Adrenal gland (tissue), 12 donors: ENCODE data around the gene ARAP3. TPM values are rescaled to one million over a fixed set of nuclear protein-coding genes. Genes with fewer than 3 reads are reported as not detected.

Source experiments
- DNase-seq, 7 donors: peaks; one replicate each; pipeline ENCODE4 v3.0.0-alpha.2; 2019 to 2020
- H3K27ac ChIP-seq, 5 donors: fragments of 200-600 bp; sonication (generic) in 4 of 5; 1 replicate in 3 of 5; 2 replicates in 2 of 5; pipeline versions ENCODE4 v1.5.1 to v1.8.0; 2016 to 2020; ENCODE audit warnings: mild to moderate bottlenecking in 1 of 5
- H3K27me3 ChIP-seq: fragments of 200-600 bp; 2 replicates; pipeline ENCODE4 v1.8.0; 2021
- H3K36me3 ChIP-seq, 2 donors: fragments of 200-600 bp; replicated peaks in 1 of 2; 1 replicate in 1 of 2; 2 replicates in 1 of 2; pipeline versions ENCODE4 v1.5.1 to v1.8.0; 2018 to 2022
- H3K4me1 ChIP-seq, 2 donors: fragments of 200-600 bp; replicated peaks in 1 of 2; 1 replicate in 1 of 2; 2 replicates in 1 of 2; pipeline versions ENCODE4 v1.5.1 to v1.8.0; 2018 to 2021
- H3K4me3 ChIP-seq, 4 donors: fragments of 200-600 bp; sonication (generic) in 3 of 4; one replicate each; pipeline ENCODE4 v1.5.1; 2016 to 2018
- H3K9me3 ChIP-seq, 3 donors: fragments of 200-600 bp; sonication (generic) in 1 of 3; replicated peaks in 1 of 3; 1 replicate in 2 of 3; 2 replicates in 1 of 3; pipeline versions ENCODE4 v1.5.1 to v1.8.0; 2016 to 2021
- CTCF ChIP-seq, 6 experiments: fragments of 450-650 bp in 4 of 6; fragments of 200-600 bp in 2 of 6; sonication (generic) in 1 of 6; IDR thresholded peaks; 1 replicate in 5 of 6; 2 replicates in 1 of 6; pipeline versions ENCODE4 v1.5.1 to v1.8.0; 2016 to 2021; ENCODE audit warnings: antibody characterized with exemption in 6 of 6, mild to moderate bottlenecking in 2 of 6, moderate library complexity in 1 of 6
- POLR2A ChIP-seq, 2 donors: fragments of 450-650 bp; IDR thresholded peaks; one replicate each; pipeline ENCODE4 v1.6.1; 2017; ENCODE audit warnings: antibody characterized with exemption in 2 of 2, mild to moderate bottlenecking in 2 of 2, moderate library complexity in 1 of 2
- WGBS, 4 donors: extraction: QIAGEN DNeasy Blood & Tissue Kit in 2 of 4; methylation state at CpG; one replicate each; pipeline versions ENCODE4 v1.1.5 to v1.1.7; 2013 to 2017; 5-methylcytosine and 5-hydroxymethylcytosine counted together
- intact Hi-C, 2 donors: fragments of 100-400 bp; cut with DNase I; formaldehyde crosslinking; loops; one replicate each; pipeline versions ENCODE4 v1.14.1 to v1.15.0; 2022 to 2023
- polyA plus RNA-seq, 3 donors: library from polyadenylated mRNA; stranded (reverse); fragments of 200-250 nt in 2 of 3; fragments of 350-450 nt in 1 of 3; fragmentation: Illumina TruSeq in 1 of 3; extraction: RNeasy Lipid Tissue Mini Kit (QIAGEN cat#74804) in 1 of 3; gene quantifications; one replicate each; pipeline ENCODE4 v1.2.3, GENCODE V29; 2013 to 2014
- total RNA-seq, 9 donors: library from RNA; depleted of rRNA in 4 of 9; stranded (reverse); fragments of >200 nt in 4 of 9; fragments of 120-200 nt in 1 of 9; fragmentation: NEBNext Ultra II Directional in 1 of 9; extraction: Animal tissue kit (Norgen Biotek cat#: 25700) in 1 of 9; gene quantifications; one replicate each; pipeline versions ENCODE4 v1.1.0 to v1.2.4, GENCODE V29; 2013 to 2023
- donor health status: healthy with polysubstance abuse.
- donor health status: Bipolar disorder and iron deficiency.
- donor health status: DM: yes; HTN: yes; CAD: no.
- donor health status: DM: no; HTN: no; CAD: no.
- donor health status: DM: no; HTN: no; CAD: no.
- donor health status: DM: yes; HTN: yes; CAD: no.

ARAP3 gene
- total and polyA plus RNA-seq, 12 donors, result 3.0 to 38.6 (median 10.7) TPM

DNA sequence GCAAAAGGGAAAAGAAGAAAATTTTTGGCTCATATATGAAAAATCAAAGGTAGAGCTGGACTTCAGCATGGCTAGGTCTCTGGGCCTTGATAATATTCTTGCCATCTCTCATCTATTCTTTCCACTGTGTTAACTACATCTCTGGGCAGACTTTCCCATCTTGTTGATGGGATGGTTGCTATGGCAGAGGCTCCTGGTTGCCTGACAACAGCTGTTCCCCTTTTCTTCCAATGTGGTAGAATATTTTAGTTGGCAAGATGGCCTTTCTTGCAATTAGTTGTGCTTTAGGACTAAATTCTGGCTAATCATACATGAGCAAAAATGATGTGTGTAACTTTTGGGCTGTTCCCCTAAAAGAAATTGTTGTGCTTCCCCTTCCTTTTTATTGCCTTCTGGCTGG lies 40.2 kb upstream of the ARAP3 start:
- TF ChIP-seq POLR2A (IDR thresholded peaks at IDR 0.05), result no peak
- no peak for TF ChIP-seq CTCF (IDR thresholded peaks at IDR 0.05)
- Histone ChIP-seq H3K36me3 (no peaks in the 10 kb centered on the region), H3K27me3 (no peaks in the 10 kb centered on the region), H3K4me1 (no peaks in the 10 kb centered on the region), H3K4me3 (no peak overlapping the region), H3K27ac (no peak overlapping the region), H3K9me3 (no peaks in the 10 kb centered on the region)
- intact Hi-C loops, result no loop called here
- no peak for DNase-seq

DNA sequence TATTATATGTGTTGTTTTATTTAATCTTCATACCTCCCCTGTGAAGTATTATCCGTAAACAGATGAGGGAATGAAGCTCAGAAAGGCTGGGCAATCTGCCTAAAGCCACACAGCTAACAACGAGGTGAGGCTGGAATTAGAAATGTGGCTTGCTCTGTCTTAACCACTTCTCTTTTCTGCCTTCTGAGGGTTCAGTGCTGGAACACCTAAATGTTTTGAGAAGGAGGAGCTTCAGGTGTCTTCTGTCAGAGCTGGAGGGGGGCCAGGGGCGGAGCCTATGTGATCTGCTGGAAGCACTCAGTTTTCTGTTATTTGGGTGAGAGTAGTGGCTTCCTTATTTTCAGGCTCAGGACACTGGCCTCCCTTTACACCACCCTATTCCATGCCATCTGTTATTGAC lies 35.0 kb upstream of the ARAP3 start:
- whole genome bisulfite sequencing, 4 donors, result 52 to 68% (median 58%) methylated on average over 3 of the region's 3 CpGs
- no peaks in the 10 kb centered on the region for H3K27me3 ChIP-seq
- intact Hi-C loops, result no loop called here

DNA sequence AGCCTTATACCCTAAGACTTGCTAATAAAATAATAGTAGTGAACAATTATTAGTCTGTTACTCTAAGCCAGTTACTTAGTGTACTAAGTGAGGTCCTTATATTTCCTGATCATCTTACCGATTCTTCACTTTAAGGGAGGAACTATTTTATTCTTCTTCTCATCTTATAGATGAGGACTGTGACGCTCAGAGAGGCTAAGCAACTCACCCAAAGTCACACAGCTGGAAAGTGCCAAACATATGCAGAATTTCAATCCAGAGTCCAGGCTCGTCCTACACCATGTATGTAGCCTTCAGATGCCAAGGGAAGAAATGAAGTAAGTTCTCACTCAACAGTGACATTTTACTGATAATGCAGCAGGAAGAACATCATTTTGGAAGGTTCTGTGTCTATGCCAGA lies 34.4 kb upstream of the ARAP3 start:
- 78 to 87% (median 82%) methylated on average over 3 of the region's 3 CpGs for WGBS, 4 donors

More for the DNA sequence above, 35.0 kb upstream of the ARAP3 start:
- H3K36me3 ChIP-seq, result no peaks in the 10 kb centered on the region
- no peaks in the 10 kb centered on the region for H3K9me3 ChIP-seq
- no peak for DNase-seq
- TF ChIP-seq CTCF (IDR thresholded peaks at IDR 0.05), result no peak
- no peak for TF ChIP-seq POLR2A (IDR thresholded peaks at IDR 0.05)
- no peak overlapping the region for H3K4me3 ChIP-seq
- no peaks in the 10 kb centered on the region for H3K4me1 ChIP-seq
- no peak overlapping the region for H3K27ac ChIP-seq

GRCh38 chr5:141716009-141716408 lies 34.0 kb upstream of the ARAP3 start:
- no peak overlapping the region for H3K4me3 ChIP-seq
- DNase-seq, result no peak
- H3K27me3 ChIP-seq, result no peaks in the 10 kb centered on the region
- no peaks in the 10 kb centered on the region for H3K36me3 ChIP-seq
- no peaks in the 10 kb centered on the region for H3K9me3 ChIP-seq
- TF ChIP-seq CTCF (IDR thresholded peaks at IDR 0.05) (no peak), POLR2A (IDR thresholded peaks at IDR 0.05) (no peak)
- intact Hi-C loops, result no loop called here
- no peak overlapping the region for H3K27ac ChIP-seq
- 36 to 53% (median 44%) methylated on average over 2 to 3 of the region's 3 CpGs for WGBS, 4 donors
- no peaks in the 10 kb centered on the region for H3K4me1 ChIP-seq

More for the DNA sequence above, 34.4 kb upstream of the ARAP3 start:
- H3K36me3 ChIP-seq, result no peaks in the 10 kb centered on the region
- H3K27me3 ChIP-seq, result no peaks in the 10 kb centered on the region
- DNase-seq, result no peak
- no peaks in the 10 kb centered on the region for H3K4me1 ChIP-seq
- intact Hi-C loops, result no loop called here
- no peaks in the 10 kb centered on the region for H3K9me3 ChIP-seq
- no peak overlapping the region for H3K27ac ChIP-seq
- TF ChIP-seq POLR2A (IDR thresholded peaks at IDR 0.05), result no peak
- TF ChIP-seq CTCF (IDR thresholded peaks at IDR 0.05), result no peak
- no peak overlapping the region for H3K4me3 ChIP-seq
